ENCODE results near the gene TSPAN31. TPM values are rescaled to one million over a fixed set of nuclear protein-coding genes. Genes with fewer than 3 reads are reported as not detected.

Gene TSPAN31
- total RNA-seq, 1 donor from 2014 or later: 18.6 TPM

- Mint-ChIP-seq H3K27me3 (ENCODE audit: low read depth, unreplicated experiment) (no peaks in the 10 kb centered on the region), H3K36me3 (ENCODE audit: low read depth, unreplicated experiment) (peaks cover 40% of the 10 kb centered on the region), H3K27ac (ENCODE audit: unreplicated experiment) (no peak overlapping the region), H3K4me1 (ENCODE audit: low read depth, unreplicated experiment) (peaks cover 25% of the 10 kb centered on the region), H3K4me3 (ENCODE audit: unreplicated experiment) (no peak overlapping the region), H3K9me3 (ENCODE audit: unreplicated experiment) (no peaks in the 10 kb centered on the region)
- Histone ChIP-seq H3K27ac (ENCODE audit: low read depth, low read length) (no peak overlapping the region), H4K20me1 (ENCODE audit: insufficient read depth, low read length) (peaks cover 13% of the 10 kb centered on the region), H3K27me3 (ENCODE audit: insufficient read depth, low read length) (no peaks in the 10 kb centered on the region), H2AFZ (ENCODE audit: low read depth, low read length) (no peak overlapping the region), H3K79me2 (ENCODE audit: insufficient read depth, low read length) (peaks cover 41% of the 10 kb centered on the region), H3K9me3 (ENCODE audit: insufficient read depth, low read depth, low read length) (no peaks in the 10 kb centered on the region), H3K4me2 (ENCODE audit: low read length) (no peak overlapping the region), H3K4me1 (ENCODE audit: insufficient read depth, low read length) (peaks cover 23% of the 10 kb centered on the region), H3K36me3 (ENCODE audit: insufficient read depth, low read length) (peaks cover 31% of the 10 kb centered on the region), H3K9ac (ENCODE audit: low read length) (no peak overlapping the region), H3K4me3 (ENCODE audit: insufficient read depth, low read depth, low read length) (no peak overlapping the region)
- FAIRE-seq (no peak), DNase-seq (ENCODE audit: low read depth) (no peak)
- TF ChIP-seq EZH2 (IDR thresholded peaks at IDR 0.05; ENCODE audit: insufficient read depth, low read length): no peak
- no peak for TF ChIP-seq CTCF (IDR thresholded peaks at IDR 0.05; ENCODE audit: insufficient read depth, low read depth, low read length)
Measured at GRCh38 chr12:57749061-57749460, 4.2 kb downstream of the TSPAN31 start.

GRCh38 chr12:57750561-57751431 lies 6.0 kb downstream of the TSPAN31 start:
- FAIRE-seq (no peak), DNase-seq (ENCODE audit: low read depth) (no peak)
- Histone ChIP-seq H3K4me2 (ENCODE audit: low read length) (peak overlapping the region; percentile 95), H3K36me3 (ENCODE audit: insufficient read depth, low read length) (peaks cover 31% of the 10 kb centered on the region), H3K9me3 (ENCODE audit: insufficient read depth, low read depth, low read length) (no peaks in the 10 kb centered on the region), H3K9ac (ENCODE audit: low read length) (peak overlapping the region; percentile 97), H3K4me1 (ENCODE audit: insufficient read depth, low read length) (peaks cover 23% of the 10 kb centered on the region), H3K27ac (ENCODE audit: low read depth, low read length) (peak overlapping the region; percentile 95), H3K27me3 (ENCODE audit: insufficient read depth, low read length) (peaks cover 6% of the 10 kb centered on the region), H3K4me3 (ENCODE audit: insufficient read depth, low read depth, low read length) (peak overlapping the region; percentile 76), H3K79me2 (ENCODE audit: insufficient read depth, low read length) (peaks cover 34% of the 10 kb centered on the region), H2AFZ (ENCODE audit: low read depth, low read length) (no peak overlapping the region), H4K20me1 (ENCODE audit: insufficient read depth, low read length) (peaks cover 13% of the 10 kb centered on the region)
- Mint-ChIP-seq H3K27me3 (ENCODE audit: low read depth, unreplicated experiment) (no peaks in the 10 kb centered on the region), H3K4me3 (ENCODE audit: unreplicated experiment) (peak overlapping the region; percentile 91), H3K36me3 (ENCODE audit: low read depth, unreplicated experiment) (peaks cover 37% of the 10 kb centered on the region), H3K4me1 (ENCODE audit: low read depth, unreplicated experiment) (peaks cover 26% of the 10 kb centered on the region), H3K9me3 (ENCODE audit: unreplicated experiment) (no peaks in the 10 kb centered on the region), H3K27ac (ENCODE audit: unreplicated experiment) (peak overlapping the region; percentile 94)
- TF ChIP-seq EZH2 (IDR thresholded peaks at IDR 0.05; ENCODE audit: insufficient read depth, low read length) (no peak), CTCF (IDR thresholded peaks at IDR 0.05; ENCODE audit: insufficient read depth, low read depth, low read length) (no peak)

- Mint-ChIP-seq H3K4me1 (ENCODE audit: low read depth, unreplicated experiment) (peaks cover 25% of the 10 kb centered on the region), H3K36me3 (ENCODE audit: low read depth, unreplicated experiment) (peaks cover 32% of the 10 kb centered on the region), H3K27ac (ENCODE audit: unreplicated experiment) (peak overlapping the region; percentile 94), H3K9me3 (ENCODE audit: unreplicated experiment) (no peaks in the 10 kb centered on the region), H3K4me3 (ENCODE audit: unreplicated experiment) (peak overlapping the region; percentile 91), H3K27me3 (ENCODE audit: low read depth, unreplicated experiment) (no peaks in the 10 kb centered on the region)
- Histone ChIP-seq H3K27ac (ENCODE audit: low read depth, low read length) (peak overlapping the region; percentile 95), H3K4me2 (ENCODE audit: low read length) (peak overlapping the region; percentile 95), H3K79me2 (ENCODE audit: insufficient read depth, low read length) (peaks cover 34% of the 10 kb centered on the region), H4K20me1 (ENCODE audit: insufficient read depth, low read length) (peaks cover 13% of the 10 kb centered on the region), H2AFZ (ENCODE audit: low read depth, low read length) (peak overlapping the region; percentile 78), H3K36me3 (ENCODE audit: insufficient read depth, low read length) (peaks cover 28% of the 10 kb centered on the region), H3K4me1 (ENCODE audit: insufficient read depth, low read length) (peaks cover 21% of the 10 kb centered on the region), H3K4me3 (ENCODE audit: insufficient read depth, low read depth, low read length) (peak overlapping the region; percentile 76), H3K27me3 (ENCODE audit: insufficient read depth, low read length) (peaks cover 11% of the 10 kb centered on the region), H3K9ac (ENCODE audit: low read length) (peak overlapping the region; percentile 97), H3K9me3 (ENCODE audit: insufficient read depth, low read depth, low read length) (no peaks in the 10 kb centered on the region)
- no peak for TF ChIP-seq EZH2 (IDR thresholded peaks at IDR 0.05; ENCODE audit: insufficient read depth, low read length)
- TF ChIP-seq CTCF (IDR thresholded peaks at IDR 0.05; ENCODE audit: insufficient read depth, low read depth, low read length): no peak
- DNase-seq (ENCODE audit: low read depth) (no peak), FAIRE-seq (no peak)
Measured at GRCh38 chr12:57751432-57751787, 6.6 kb downstream of the TSPAN31 start.

Measured in astrocyte (in vitro differentiated cells and primary cell).